GM19193 (cell line): ENCODE data around the gene CDH11.

Experiments used
- POLR2A ChIP-seq: IDR thresholded peaks from 4 replicates; pipeline ENCODE4 v1.6.1; 2011; ENCODE audit not compliant: insufficient read depth, insufficient read length; ENCODE audit errors: extremely low read depth

The CDH11 gene

DNA sequence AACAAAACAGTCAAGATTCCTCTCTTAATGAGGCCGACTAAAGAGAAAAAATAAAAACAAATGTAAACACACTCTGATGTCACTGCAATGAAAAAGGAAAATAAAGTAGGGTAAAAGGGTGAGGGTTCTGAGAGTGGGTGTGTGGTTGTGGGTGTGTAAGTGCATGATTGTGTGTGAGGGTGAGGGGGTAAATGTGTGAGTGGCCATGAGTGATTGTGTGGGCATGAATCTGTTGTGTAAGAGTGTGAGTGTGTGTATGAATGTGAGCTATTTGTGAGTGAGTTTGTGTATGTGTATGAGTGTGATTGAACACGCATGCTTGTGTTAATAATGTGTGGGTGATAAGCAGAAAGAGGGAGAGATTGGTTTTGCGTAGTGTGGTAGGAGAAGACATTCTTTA, 132.8 kb downstream of the CDH11 start:
- no peak for TF ChIP-seq POLR2A

GRCh38 chr16:64983963-64984362, 137.9 kb downstream of the CDH11 start:
- TF ChIP-seq POLR2A, result no peak

DNA sequence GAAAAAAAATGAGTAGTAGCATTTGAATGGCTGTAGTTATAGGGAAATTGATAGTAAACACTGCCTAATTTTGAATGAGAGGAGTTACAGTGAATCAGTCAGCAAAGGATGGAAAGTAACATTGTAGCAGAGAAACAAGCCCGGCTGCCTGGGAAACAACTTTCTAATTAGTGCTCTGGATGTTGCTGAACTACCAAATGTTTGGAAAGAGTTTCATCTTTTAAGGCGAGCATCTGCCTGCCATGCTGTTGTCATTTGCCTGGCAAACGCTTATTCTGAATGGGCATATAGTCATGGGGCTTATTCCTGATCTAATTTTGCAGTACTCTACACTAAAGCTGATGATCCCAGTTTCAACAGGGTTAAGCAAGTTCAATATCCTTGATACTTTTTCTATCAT, 138.6 kb downstream of the CDH11 start:
- TF ChIP-seq POLR2A, result no peak

- no peak for TF ChIP-seq POLR2A
Observed at GRCh38 chr16:64982581-64982980, 139.3 kb downstream of the CDH11 start.

DNA sequence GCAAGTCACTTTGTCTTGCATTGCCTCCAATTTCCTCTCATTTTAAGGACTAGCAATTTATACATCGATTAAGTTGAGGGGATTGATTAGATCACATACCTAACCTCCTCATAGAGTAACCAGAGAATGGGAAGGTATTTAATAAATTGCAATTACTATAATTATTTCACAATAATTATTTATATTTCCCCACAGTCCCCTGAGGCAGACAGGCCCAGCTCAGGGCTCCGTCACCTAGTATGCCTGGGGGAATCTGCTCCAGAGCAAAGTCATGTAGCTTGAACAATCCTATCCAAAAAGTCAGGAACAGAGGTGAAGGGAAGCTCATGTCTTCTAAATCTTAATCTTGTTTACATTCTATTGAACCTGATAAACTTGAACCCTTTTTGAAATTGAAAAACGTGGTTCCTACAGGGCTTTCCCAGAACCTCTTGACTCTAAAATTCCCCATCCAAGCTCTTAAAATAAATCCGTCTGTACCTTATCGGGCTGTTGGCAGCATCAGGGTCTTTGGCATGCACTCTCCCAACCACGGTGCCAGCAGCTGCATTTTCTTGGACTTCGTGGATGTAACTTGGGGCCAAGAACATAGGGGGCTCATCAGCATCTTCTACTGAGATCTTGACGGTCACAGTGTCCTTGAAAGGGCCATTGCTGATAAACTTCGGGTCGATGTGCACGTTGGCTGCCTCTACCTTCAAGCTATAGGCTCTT, 140.1 kb downstream of the CDH11 start:
- no peak for TF ChIP-seq POLR2A

DNA sequence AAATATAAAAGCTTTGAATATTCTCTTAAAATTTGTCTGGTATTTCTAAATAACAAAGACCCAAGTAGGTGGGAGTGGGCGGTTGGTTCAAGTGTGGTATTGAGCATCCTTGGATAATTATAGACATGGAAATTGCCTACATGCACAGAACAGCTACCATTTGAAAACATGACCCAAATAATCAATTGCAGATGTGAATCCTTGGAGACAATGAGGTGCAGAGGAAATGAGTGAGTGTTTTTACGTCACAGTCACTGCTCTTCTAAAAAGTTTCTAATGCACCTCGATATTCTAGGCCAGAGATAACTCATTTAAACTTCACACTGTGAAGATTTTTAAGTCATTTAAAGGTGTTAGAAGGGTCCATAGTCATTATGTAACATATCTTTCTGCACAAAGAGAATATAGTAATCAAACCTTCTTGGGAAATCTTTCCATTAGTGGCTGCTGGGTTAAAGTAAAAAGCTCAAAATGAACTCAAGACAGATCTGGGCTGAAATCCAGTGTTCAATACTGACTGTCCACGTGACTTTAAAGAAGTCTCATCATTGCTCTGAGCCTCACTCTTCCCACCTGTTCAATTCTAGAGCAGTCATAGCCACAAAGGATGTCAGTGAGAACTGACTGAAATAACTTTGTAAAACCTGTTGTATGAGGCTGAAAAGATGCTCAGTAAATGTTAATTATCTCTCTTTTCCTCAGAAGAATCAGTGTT, 144.5 kb downstream of the CDH11 start:
- no peak for TF ChIP-seq POLR2A

DNA sequence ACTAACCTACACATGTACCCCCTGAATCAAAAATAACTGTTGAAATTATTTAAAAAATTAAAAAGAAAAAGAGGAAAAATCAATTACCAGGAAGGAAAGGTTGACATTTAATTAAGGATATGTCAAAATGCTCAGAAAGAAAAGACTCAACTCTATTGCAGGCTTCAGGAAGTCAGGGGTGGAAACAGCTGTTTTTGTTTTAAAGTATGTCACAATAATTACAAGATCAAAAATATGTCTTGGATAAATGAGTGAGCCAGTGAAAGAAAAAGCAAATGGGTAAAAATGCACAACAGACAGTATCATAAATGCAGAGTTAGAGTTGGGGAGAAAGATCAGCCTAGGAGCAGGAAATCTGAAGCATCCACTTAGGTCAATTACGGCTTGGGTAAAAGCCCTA, 146.0 kb downstream of the CDH11 start:
- TF ChIP-seq POLR2A, result no peak

DNA sequence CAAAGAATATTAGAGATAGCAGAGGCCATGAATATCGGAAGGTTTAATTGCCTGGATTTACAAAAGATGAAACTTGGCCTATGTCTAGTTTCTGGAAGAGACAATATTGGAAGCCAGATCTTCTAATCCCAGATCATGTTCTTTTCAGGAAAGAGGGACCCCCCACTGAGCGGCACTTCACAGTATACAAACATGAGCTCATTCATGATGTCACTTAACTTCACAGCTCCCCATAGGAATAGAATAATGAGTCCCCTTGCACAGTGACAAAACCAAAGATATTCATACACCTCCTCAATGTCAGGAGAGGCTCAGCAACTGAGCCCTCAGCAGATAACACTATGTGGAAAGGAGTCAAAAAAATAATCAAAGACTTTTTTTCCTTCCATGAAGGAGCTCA, 147.5 kb downstream of the CDH11 start:
- TF ChIP-seq POLR2A, result no peak

- TF ChIP-seq POLR2A, result no peak
Observed at GRCh38 chr16:64973171-64973570, 148.7 kb downstream of the CDH11 start.

GRCh38 chr16:64971171-64971570, 150.7 kb downstream of the CDH11 start:
- no peak for TF ChIP-seq POLR2A

- TF ChIP-seq POLR2A, result no peak
Observed at GRCh38 chr16:64969221-64969620, 152.6 kb downstream of the CDH11 start.

DNA sequence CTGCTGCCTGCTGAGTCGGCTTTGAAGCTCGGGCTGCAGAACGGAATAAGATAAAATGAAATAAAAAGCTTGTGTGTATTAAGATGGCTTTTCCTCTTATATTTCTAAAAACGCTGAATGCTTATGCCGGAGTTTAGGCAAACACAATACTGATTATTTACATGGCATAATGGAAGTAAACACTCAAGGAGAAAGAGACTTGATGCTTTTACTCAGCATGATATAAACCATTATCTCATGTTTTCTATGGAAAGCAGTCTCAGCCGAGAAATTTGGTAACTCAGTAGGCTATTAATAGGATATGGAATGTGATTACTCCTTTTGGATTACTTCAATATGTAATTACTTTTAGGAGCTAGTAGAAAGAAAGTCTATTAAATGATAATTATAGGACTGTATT, 153.3 kb downstream of the CDH11 start:
- no peak for TF ChIP-seq POLR2A

DNA sequence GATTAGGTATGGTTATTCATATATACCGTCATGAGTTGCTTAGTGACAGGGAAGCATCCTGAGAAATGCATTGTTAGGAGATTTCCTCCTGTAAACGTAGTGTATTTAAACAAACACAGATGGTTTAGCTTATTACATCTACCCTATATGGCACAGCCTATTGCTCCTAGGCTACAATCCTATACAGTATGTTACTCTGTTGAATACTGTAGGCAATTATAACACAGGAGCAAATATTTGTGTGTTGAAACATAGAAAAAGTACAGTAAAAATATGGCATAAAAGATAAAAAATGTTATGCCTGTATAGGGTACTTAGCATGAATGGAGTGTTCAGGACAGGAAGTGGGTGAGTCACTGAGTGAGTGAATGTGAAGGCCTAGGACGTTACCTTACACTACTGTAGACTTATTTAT, 157.7 kb downstream of the CDH11 start:
- no peak for TF ChIP-seq POLR2A

GRCh38 chr16:64962786-64963185, 159.1 kb downstream of the CDH11 start:
- TF ChIP-seq POLR2A, result no peak

GRCh38 chr16:64957246-64957645, 164.6 kb downstream of the CDH11 start:
- TF ChIP-seq POLR2A, result no peak

GRCh38 chr16:64952177-64952576, 169.7 kb downstream of the CDH11 start:
- TF ChIP-seq POLR2A, result no peak

GRCh38 chr16:64951193-64951592, 170.7 kb downstream of the CDH11 start:
- TF ChIP-seq POLR2A, result no peak

GRCh38 chr16:64950731-64951130, 171.1 kb downstream of the CDH11 start:
- TF ChIP-seq POLR2A, result no peak

- TF ChIP-seq POLR2A, result no peak
Observed at GRCh38 chr16:64950262-64950661, 171.6 kb downstream of the CDH11 start.
